ENCODE measurements around the gene NECAB3.

Gene NECAB3

GRCh38 chr20:33696448-33696847, 22.2 kb upstream of the NECAB3 start:
- no peak for DNase-seq (ENCODE audit: low read depth)

GRCh38 chr20:33694639-33695012, 20.4 kb upstream of the NECAB3 start:
- DNase-seq (ENCODE audit: low read depth) = no peak

- DNase-seq (ENCODE audit: low read depth) = no peak
Observed at GRCh38 chr20:33693741-33694638, 19.8 kb upstream of the NECAB3 start.

- no peak for DNase-seq (ENCODE audit: low read depth)
Observed at GRCh38 chr20:33693289-33693688, 19.1 kb upstream of the NECAB3 start.

GRCh38 chr20:33689973-33690372, 15.7 kb upstream of the NECAB3 start:
- no peak for DNase-seq (ENCODE audit: low read depth)

GRCh38 chr20:33689493-33689892, 15.3 kb upstream of the NECAB3 start:
- no peak for DNase-seq (ENCODE audit: low read depth)

- DNase-seq (ENCODE audit: low read depth) = no peak
Observed at GRCh38 chr20:33688938-33689424, 14.8 kb upstream of the NECAB3 start.

- no peak for DNase-seq (ENCODE audit: low read depth)
Observed at GRCh38 chr20:33687993-33688937, 14.0 kb upstream of the NECAB3 start.

GRCh38 chr20:33687370-33687915, 13.2 kb upstream of the NECAB3 start:
- no peak for DNase-seq (ENCODE audit: low read depth)

GRCh38 chr20:33686984-33687366, 12.7 kb upstream of the NECAB3 start:
- no peak for DNase-seq (ENCODE audit: low read depth)

- peak; percentile 89 for DNase-seq (ENCODE audit: low read depth)
Observed at GRCh38 chr20:33686100-33686983, 12.1 kb upstream of the NECAB3 start, which contains the start of gene E2F1. Gene E2F1, minus strand, starts transcription at chr20:33686385. Its CDS starts 121 bp downstream, at chr20:33686264.

GRCh38 chr20:33685328-33686099, 11.3 kb upstream of the NECAB3 start:
- DNase-seq (ENCODE audit: low read depth) = no peak

GRCh38 chr20:33684533-33685327, 10.5 kb upstream of the NECAB3 start:
- DNase-seq (ENCODE audit: low read depth) = no peak

GRCh38 chr20:33681728-33682353, 7.6 kb upstream of the NECAB3 start:
- DNase-seq (ENCODE audit: low read depth) = no peak

GRCh38 chr20:33681288-33681687, 7.1 kb upstream of the NECAB3 start:
- DNase-seq (ENCODE audit: low read depth) = no peak

- no peak for DNase-seq (ENCODE audit: low read depth)
Observed at GRCh38 chr20:33680686-33681085, 6.5 kb upstream of the NECAB3 start.

GRCh38 chr20:33679758-33680485, 5.7 kb upstream of the NECAB3 start:
- DNase-seq (ENCODE audit: low read depth) = no peak

GRCh38 chr20:33677991-33678702, 3.9 kb upstream of the NECAB3 start:
- no peak for DNase-seq (ENCODE audit: low read depth)
